ENCODE results near the gene RFPL2.

The RFPL2 gene
- total RNA-seq = 0.05 to 0.17 reads per million in 2 donors

DNA sequence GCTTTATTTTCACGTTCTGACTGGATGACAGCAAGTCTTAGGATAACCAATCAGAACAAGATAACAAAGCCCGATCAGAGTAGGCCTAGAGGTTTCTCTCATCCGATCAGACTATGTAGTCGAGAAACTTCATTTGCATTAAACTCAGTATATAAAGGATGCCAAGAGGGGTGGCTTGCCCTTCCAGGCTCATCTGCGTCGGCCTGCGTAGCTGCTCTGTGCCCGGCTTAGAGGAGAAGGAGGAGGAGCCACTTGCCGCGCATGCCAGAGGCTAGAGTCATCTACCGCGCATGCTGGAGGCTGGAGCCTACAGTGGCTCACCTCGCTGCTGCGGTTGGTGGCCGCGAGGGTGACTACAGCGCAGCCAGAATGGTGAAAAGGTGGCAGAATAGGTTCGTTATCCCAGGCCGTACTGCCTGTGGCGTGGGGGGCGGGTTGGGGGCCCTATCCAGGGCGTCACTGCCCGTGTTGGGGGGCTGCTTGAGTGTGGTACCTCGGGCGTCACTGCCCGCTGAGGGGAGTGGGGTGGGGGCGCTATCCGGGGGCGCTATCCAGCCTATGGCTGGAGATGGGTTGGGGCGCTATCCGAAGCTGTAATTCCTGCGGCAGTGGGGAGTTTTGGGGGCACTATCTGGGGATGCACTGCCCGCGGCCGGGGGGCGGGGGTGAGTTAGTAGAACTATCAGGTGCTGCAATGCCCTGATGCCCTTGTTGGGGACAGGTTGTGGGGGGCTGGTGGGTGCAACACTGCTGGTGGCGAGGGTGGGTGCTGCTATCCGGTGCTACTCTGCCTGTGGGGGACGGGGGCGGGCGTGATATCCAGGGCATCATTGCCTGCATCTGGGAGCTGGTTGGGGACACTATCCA lies at the start of gene RFPL2:
Gene RFPL2, minus strand, starts transcription at position 218 of the 867 bp plus-strand sequence. CDS start 2,622 bp downstream, outside the sequence.
- no peak for DNase-seq

DNA sequence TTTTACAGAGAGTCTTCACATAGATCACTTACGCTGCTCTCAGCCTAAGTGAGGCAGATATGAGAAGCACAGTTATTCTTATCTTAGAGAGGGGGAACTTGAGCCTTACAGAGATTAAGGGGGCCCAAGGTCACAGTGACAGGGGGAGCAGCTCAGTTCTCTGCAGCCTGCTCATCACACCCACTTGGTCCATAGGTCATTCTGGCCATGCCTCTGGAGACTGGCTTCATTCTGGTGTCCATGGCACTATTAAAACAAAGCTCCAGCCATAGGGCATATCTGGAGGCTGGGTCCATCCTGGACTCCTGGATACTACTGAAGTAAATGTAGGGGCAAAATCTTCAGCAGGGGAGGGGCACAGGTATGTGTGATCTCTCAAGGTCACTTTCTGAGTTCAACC lies 44.4 kb upstream of the RFPL2 start:
- DNase-seq = no peak

DNA sequence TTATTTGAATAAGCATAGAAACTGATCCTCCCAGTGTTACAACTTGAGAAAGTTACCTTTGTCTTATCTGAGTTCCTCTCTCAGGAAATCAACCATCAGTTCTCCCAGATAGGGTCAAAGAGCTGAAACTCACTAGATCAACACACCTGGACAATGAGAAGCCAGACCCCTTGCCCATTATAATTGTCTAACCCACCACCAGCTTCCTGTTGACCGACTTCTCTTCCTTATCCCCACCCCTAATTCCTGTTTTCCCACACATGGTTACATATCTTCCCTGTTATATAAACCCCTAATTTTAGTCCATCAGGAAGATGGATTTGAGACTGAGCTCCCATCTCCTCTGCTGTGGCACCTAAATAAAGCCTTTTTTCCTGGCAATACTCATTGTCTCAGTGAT lies 43.4 kb upstream of the RFPL2 start:
- DNase-seq = no peak

DNA sequence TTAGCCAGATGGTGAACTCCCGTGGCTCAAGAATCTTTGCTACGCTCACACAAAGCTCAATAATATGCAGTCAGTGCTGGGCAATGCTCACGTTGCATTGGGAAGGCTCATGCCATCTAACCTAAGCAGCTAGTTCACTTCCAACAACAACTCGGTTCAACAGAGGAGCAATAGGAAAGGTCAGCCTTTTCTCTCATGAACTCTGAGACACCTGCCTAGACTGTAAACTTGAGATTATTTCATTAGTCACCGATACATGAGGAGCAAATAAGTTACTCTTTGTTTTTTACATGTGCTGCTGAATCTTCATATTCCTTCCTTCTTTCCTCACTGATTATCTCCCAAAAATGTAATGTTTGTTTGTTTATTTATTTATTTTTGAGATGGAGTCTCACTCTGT lies 41.3 kb upstream of the RFPL2 start:
- DNase-seq = no peak

DNA sequence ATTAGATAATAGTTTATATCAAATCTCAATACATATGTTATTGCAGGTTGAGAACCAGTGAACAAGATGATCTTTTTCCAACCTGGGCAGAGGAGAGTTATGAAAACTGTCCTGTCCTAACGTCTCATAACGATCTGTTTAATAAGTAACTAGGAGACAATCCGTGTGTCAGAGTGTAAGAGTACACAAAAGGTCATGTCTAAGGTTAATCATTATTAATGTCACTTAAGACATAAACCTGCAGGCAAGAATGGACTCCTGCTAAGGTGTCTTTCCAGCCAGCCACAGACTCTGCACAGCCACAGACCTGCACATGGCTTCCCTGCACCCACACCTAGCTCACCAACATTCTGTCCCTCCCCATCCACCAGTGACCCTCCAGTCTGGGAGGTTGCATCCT lies 40.2 kb upstream of the RFPL2 start:
- DNase-seq = no peak

DNA sequence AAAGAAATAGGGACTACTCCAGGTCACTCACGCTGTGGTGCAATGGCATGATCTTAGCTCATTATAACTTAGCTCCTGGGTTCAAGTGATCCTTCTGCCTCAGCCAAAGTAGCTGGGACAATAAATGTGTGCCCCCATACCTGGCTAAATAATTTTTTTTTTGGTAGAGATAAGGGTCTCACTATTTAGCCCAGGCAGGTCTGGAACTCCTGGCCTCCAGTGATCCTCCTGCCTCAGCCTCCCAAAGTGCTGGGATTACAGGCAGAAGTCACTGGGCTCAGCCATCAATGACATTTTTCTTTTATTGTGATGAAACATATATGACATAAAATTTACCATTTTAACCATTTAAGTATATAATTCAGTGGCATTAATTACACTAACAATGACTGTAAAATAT lies 39.7 kb upstream of the RFPL2 start:
- DNase-seq = no peak

DNA sequence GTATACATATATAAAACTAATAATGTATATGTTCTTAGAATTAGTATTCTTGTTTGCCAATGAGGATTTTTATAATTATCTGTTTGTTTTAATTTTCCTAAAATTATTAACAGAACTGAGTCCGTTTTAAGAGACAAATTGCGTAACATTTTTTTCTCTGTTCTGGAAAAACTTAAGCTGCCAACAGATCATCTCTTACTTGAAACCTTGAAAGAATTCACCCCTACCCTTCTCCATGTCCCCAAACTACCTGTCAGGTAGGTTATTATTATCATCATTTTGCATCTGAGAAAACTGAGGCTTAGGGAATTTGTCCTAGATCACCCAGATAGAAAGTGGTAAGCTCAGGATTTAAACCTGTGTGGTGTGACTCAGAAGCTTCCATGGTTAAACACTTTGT lies 35.6 kb upstream of the RFPL2 start:
- DNase-seq = no peak

DNA sequence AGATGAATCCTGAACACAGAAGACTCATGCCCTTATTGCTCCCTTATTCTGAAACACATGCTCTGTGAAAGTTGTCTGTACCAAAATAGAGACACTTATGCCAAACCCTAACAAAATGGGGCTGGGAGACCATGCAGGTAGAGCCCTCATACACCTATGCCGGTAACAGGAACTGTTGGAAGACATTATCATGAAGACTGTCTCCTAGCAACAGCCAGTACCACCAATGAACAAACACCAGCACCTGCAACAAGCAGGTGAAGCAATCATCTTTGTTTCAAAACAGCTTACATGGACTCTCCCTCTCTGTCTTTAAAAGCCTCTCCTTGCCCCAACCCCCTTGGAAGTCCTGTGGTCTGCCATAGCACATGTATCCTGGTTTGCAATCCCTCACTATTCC lies 33.0 kb upstream of the RFPL2 start:
- DNase-seq = no peak

DNA sequence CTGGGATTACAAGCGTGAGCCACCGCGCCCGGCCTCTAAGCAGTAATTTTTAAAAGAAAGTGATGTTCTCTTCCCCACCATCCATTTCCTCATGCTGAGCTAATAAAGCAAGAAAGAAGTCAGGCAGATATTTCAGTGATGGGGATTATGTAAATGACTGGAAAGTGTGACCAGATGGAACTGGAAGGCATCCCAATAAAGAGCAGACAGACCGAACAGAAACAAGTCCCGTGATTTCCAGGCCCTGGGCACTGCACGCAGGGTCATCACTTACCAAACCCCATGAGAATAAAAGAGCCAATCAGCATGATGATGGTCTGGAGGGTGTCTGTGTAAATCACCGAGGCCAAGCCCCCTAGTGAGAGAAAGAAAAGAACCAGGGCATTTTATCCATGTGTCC lies 32.1 kb upstream of the RFPL2 start:
- no peak for DNase-seq

DNA sequence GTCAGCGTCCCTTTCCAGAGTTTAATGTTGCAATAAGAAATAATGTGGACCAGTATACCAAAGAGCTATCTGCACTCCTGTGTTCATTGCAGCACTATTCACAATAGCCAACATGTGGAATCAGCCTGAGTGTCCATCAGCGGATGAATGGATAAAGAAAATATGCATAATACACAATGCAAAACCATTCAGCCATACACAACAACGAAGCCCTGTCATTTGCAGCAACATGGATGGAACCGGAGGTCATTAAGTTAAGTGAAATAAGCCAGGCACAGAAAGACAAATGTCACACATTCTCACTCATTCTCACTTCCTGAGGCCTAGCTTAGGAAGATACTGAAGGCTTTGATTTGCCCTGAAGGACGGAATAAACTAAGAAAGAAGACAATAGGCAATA lies 28.2 kb upstream of the RFPL2 start:
- no peak for DNase-seq

DNA sequence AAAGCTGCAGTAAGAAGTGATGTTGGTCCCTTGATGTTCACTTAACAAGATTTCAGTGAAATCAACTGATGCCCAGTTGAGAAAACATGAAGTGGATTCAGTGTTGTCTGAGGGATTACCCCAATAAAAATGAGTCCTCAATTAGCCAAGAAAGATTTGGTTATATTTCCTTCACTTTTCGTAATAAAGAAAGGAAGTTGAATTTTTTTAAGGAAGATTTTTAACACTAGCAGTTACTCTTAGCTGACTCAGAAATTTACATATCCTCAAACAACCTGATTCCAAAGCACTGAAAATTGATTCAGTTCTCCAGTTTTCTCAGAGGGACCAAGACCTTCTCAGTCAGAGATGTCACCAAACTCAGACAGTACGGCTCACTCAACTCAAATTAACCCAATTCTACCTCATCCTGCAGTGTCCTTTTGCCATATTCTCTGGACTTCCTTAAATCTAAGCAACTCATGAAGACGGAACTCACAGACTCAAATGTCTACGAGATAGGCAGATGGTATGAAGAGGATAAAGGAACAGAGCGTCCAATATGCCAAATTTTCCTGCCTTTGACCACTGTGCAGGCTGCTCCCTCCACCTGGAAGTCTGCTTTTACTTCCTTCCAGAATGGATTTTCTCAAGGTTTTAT lies 27.4 kb upstream of the RFPL2 start:
- no peak for DNase-seq

DNA sequence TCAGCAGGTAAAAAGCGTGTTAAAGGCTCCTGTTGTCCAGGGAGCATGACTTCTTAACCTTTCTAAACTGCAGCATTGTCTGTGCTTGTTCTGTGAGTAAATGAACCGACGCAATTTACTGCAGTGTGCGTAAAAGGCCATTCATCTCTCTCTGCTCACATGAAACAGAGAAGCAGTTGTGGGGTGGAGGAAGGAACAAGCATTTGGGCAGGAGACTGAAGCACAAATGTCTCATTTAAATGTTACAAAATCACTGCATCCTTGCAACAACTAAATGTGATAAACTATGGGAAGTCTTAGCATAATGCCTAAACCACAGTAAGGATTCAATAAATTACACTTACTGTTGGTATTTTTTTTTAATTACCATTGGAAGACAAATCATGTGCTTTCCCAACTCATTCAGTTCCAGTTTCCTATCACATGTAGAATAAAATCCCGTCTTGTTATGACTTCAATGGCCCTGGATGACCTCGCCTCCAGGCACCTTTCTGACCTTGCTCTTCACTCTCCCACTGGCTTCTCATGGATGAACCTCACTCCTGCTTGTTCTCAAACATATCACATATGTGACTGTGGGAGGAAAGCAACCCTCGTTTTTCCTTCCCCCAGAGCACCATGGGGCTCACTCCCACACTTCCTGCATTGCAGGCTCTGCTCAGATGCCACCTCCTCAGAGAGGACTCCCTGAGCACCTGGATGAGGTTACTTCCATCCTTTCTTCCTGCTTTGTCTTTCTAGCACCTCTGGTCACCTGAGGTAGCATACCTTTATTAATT lies 21.6 kb upstream of the RFPL2 start:
- no peak for DNase-seq

DNA sequence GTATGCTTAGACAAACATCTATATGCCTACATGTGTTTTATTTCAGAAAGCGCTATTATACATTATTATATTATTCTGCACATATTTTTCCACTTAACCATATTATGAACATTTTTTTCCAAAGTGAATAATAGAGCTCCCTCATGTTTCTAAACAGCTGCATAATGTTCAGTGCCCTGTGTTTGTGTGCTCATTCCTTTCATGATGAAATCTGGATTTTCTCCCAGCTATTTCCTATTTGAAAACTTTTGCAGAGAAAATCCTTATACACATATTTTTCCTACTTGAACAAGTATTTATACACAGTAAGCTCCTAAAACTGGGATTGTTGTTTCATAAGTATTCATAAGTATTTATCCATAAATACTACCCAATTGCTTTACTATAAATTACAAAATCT lies 18.1 kb upstream of the RFPL2 start:
- no peak for DNase-seq

DNA sequence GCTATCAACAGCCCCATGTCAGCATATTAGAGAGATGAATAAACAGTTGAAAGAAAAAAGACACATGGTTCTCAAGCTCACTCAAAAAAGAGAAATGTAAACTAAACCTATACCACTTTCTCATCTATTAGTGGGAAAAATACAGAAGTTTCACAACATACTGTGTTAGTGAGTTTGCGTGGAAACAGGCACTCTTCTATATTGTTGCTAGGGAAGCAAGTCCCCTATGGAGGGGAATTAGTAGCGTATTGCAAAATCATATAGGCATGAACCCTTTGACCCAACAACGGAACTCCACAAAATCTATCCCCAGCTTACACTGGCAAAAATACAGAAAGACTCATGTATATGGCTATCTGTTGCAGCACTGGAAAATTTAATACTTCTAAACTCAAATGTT lies 14.2 kb upstream of the RFPL2 start:
- DNase-seq = no peak

DNA sequence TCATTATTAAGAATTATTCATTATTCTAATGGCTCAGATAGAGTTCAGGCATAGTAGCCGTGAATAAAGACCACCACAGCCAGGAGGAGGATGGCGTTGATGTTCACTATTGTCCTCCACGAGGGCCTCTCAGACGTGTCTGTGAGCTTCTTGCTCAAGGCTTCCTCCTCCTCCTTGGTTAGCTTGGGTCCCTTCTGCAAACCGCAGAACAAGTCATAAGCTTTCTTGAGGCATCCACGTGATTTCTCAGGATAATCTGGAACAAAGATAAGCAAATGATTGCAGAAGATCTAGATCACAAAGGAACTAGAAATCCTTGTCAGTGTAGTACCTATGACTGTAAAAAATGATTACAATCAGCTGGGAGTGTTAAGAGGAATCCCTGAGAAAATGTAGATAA lies 13.6 kb upstream of the RFPL2 start:
- no peak for DNase-seq

DNA sequence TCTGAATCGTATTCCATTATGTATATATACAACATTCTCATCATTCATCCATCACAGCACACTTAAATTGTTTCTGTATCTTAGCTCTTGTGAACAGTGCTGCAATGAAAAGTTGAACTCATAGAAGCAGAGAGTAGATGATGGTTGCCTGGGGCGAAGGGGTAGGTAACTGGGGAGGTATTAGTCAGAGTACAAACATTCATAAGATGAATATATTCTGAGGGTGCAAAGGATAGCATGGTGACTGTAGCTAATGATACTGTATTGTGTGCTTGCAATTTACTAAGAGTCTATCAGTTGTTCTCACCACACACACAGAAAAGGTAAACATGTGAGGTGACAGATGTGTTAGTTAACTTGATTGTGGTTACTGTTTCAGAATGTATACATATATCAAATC lies 12.6 kb upstream of the RFPL2 start:
- no peak for DNase-seq

DNA sequence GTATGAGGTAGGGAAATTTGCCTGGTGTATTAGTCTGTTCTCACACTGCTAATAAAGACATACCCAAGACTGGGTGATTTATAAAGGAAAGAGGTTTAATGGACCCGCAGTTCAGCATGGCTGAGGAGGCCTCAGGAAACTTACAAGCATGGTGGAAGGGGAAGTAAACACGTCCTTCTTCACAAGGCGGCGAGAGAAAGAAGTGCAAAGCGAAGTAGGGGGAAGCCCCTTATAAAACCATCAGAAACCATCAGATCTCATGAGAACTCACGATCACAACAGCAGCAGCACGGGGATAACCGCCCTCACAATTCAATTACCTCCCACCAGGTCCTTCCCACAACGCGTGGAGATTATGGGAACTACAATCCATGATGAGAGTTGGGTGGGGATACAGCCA lies 12.0 kb upstream of the RFPL2 start:
- DNase-seq = no peak

DNA sequence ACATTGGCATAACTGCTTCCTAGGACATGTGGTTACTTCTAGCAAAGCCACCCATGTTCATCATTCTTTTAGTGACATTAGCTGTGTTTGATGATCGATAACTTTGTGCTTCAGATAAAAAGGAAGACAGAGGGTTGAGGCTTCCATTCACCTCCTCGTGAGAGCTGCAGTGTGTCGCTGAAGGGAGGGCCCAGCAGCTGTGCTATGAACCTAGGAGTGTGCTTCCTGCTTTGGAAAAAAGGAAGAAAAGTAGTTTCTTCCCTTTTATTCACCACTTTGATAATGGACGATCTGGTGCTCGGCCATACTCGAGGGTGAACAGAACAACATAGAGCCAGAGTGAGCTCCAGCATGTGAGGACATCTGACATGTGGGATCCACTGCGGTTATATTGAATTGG lies 6.1 kb upstream of the RFPL2 start:
- no peak for DNase-seq

DNA sequence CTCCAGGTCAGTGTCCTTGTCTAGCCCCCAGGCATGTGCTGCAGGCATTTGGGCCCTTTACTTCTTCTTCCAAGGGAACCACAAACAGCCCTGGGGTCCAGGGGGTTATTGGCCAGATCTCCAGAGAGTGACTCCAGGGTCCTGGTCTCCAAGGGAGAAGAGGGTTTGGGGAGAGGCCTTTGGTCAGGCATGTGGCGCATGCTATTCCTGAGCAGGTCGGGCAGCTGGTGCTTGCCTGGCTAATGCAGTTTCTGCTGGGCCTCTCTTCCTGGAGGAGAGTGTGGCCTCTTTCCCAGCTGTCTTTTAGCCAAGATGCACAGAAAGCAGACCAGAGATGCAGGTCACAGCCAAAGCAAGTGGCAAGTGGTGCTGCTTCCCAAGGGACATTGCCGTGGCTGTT lies 3.8 kb upstream of the RFPL2 start:
- no peak for DNase-seq

DNA sequence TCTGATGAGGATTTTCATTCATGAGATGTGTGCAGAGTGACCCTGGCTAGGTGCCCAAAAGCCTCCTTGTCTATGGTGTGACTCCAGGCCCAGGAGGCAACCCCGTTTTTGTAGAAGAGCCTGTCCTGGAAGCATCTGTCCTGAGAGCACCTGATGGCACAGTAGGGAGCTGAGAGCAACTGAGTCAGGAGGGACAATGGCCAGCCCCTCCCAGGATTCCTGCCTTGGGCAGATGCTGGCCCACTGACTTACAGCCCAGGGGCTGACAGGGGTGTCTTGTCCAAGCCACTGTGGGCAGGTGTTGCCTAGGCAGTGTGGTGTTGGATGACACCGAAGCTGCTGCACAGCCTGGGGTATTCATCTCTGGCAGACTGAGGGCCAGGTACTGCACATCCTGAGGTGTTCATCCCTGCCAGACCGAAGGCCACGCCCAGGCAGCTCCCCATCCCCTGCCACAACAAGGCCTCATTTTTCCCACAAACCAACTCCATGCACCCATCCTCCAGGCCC lies 3.2 kb upstream of the RFPL2 start:
- no peak for DNase-seq

DNA sequence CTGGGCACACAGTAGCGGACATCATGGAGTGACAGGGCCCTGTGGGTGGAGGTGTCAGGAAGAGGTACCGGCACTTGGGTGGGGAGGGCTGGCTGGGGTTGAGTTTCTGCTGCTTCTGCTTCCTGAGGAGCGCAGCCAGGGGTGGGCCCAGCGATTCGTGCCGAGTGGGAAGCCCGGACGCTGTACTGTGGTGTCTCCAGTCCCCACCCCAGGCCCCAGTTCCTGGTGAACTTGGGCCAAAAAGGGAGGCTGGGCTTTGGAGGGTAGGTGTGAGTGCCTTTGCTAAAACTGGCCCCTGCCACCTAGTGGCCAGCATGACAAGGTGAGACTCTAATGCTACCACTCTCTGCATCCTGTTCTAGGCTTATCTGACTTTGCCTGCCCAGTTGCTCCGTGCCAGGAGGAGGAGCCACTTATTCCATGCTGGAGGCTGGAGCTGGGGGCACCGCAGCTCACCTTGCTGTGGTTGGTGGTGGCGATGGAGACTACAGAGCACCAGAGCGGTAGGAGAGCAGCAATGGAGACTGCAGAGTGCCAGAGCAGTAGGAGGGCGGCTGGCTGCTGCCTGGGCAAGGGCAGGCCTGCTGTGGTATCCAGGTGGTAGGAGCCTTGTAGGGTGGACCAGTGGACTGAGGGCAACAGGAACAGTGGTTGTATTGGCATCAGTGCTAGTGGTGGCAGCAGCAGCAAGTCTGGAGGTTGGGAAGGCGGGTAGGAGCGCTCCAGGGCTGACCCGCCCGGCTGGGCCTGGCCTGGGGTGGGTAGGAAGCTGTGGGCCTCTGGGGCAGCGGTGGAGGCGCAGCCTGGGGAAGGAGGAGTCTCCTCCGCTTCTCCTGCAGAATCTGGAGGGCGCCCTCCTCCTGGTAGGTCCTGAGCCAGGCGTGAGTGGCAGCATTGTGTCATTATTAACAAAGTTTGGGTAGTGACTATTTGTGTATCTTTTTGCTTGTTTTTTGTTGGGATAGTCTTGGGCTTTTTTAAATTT lies 2.2 kb upstream of the RFPL2 start:
- no peak for DNase-seq

Measured in activated gamma-delta T cell (primary cell).